Duodenal mucosa (tissue), 2 donors: Measurements from ENCODE around the gene PDAP1.

Experiments used
- H3K27ac ChIP-seq: one replicate; pipeline ENCODE4 v1.7.0; 2013; ENCODE audit warnings: low read depth, low read length
- H3K27me3 ChIP-seq, 2 donors: one replicate each; pipeline ENCODE4 v1.7.0; 2013; ENCODE audit warnings: low read length in 2 of 2, control low read depth in 1 of 2; ENCODE audit not compliant: insufficient read depth in 2 of 2, control insufficient read depth in 1 of 2
- H3K36me3 ChIP-seq, 2 donors: one replicate each; pipeline ENCODE4 v1.7.0; 2013; ENCODE audit warnings: low read length in 2 of 2, control low read depth in 1 of 2; ENCODE audit not compliant: insufficient read depth in 2 of 2, control insufficient read depth in 1 of 2
- H3K4me1 ChIP-seq, 2 donors: one replicate each; pipeline ENCODE4 v1.7.0; 2013; ENCODE audit warnings: low read length in 2 of 2, control low read depth in 1 of 2; ENCODE audit not compliant: insufficient read depth in 2 of 2, control insufficient read depth in 1 of 2
- H3K4me3 ChIP-seq, 2 donors: one replicate each; pipeline ENCODE4 v1.7.0; 2013; ENCODE audit warnings: low read length in 2 of 2, low read depth in 1 of 2
- H3K9ac ChIP-seq, 2 donors: one replicate each; pipeline ENCODE4 v1.7.0; 2013; ENCODE audit warnings: low read length in 2 of 2, low read depth in 1 of 2
- H3K9me3 ChIP-seq, 2 donors: one replicate each; pipeline ENCODE4 v1.7.0; 2013; ENCODE audit warnings: low read length in 2 of 2, control low read depth in 1 of 2; ENCODE audit not compliant: control insufficient read depth in 1 of 2

The PDAP1 gene

DNA sequence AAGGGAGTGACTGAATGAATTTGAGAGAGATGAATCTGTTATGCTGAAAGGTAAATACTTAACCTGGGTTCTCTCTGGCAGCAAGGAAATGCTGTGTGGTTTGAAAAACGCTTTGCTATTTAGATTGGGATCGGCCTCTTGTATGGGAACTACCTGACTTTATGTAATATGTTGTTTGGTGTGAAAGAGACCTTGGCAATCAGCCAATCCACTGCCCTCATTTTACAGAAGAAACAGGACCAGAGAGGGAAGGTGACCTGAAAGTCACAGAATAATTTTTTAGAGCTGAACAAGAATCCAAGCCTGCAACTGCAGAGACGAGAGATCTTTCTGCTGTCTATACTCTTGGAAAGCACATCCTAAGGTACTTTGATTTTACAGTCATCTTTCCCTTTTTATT, 1.4 kb upstream of the PDAP1 start:
- Histone ChIP-seq H3K9ac (peak overlapping the region; percentile 93 to 94), H3K9me3 (no peaks in the 10 kb centered on the region), H3K4me3 (peak overlapping the region; percentile 91 to 96), H3K36me3 (peaks cover 10 to 38% of the 10 kb centered on the region in 2 donors), H3K27ac (no peak overlapping the region), H3K27me3 (no peaks in the 10 kb centered on the region), H3K4me1 (peaks cover 27 to 34% of the 10 kb centered on the region in 2 donors)

DNA sequence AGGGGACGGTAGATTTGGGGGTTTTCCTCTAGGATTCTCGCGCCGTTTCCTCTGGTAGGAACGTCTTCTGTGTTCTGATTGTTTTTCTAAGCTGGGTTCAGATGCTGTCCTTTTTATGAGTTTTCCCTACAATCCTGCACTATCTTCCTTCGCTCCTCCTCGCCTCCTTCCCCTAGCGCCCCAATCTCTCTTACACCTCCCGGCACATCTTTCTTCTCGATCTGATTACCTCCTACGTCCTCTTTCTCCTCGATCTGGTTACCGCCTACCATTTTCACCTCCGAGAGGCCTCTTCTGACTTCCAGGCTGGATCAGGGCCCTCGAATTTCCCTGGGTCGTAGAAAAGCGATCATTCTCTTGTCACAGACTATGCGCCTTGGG, 785 bp upstream of the PDAP1 start:
- H3K4me3 ChIP-seq, result peak overlapping the region; percentile 91 to 96
- H3K36me3 ChIP-seq, result peaks cover 12 to 39% of the 10 kb centered on the region in 2 donors
- H3K4me1 ChIP-seq, result peaks cover 27 to 34% of the 10 kb centered on the region in 2 donors
- peak overlapping the region; percentile 99 for H3K27ac ChIP-seq
- no peaks in the 10 kb centered on the region for H3K9me3 ChIP-seq
- peak overlapping the region; percentile 93 to 94 for H3K9ac ChIP-seq
- no peaks in the 10 kb centered on the region for H3K27me3 ChIP-seq

GRCh38 chr7:99407872-99408378, 472 bp downstream of the PDAP1 start:
- H3K4me3 ChIP-seq, result peak overlapping the region; percentile 91 to 96
- H3K9me3 ChIP-seq, result no peaks in the 10 kb centered on the region
- peaks cover 13 to 39% of the 10 kb centered on the region in 2 donors for H3K36me3 ChIP-seq
- H3K27ac ChIP-seq, result peak overlapping the region; percentile 99
- H3K4me1 ChIP-seq, result peaks cover 27 to 34% of the 10 kb centered on the region in 2 donors
- peak overlapping the region; percentile 93 to 94 for H3K9ac ChIP-seq
- H3K27me3 ChIP-seq, result no peaks in the 10 kb centered on the region

- H3K4me1 ChIP-seq, result peaks cover 27 to 34% of the 10 kb centered on the region in 2 donors
These were observed 1.8 kb downstream of the PDAP1 start for GRCh38 chr7:99406557-99406956.

GRCh38 chr7:99404977-99405320, 3.4 kb downstream of the PDAP1 start:
- no peak overlapping the region for H3K27ac ChIP-seq
- no peaks in the 10 kb centered on the region for H3K27me3 ChIP-seq
- H3K4me1 ChIP-seq, result peaks cover 20 to 26% of the 10 kb centered on the region in 2 donors
- H3K4me3 ChIP-seq, result no peak overlapping the region
- H3K36me3 ChIP-seq, result peaks cover 21 to 44% of the 10 kb centered on the region in 2 donors
- H3K9ac ChIP-seq, result no peak overlapping the region
- H3K9me3 ChIP-seq, result no peaks in the 10 kb centered on the region

More at GRCh38 chr7:99406557-99406956, 1.8 kb downstream of the PDAP1 start:
- Histone ChIP-seq H3K9ac (peak overlapping the region; percentile 38 to 94), H3K4me3 (peak overlapping the region; percentile 28 to 96), H3K36me3 (peaks cover 10 to 41% of the 10 kb centered on the region in 2 donors), H3K27me3 (no peaks in the 10 kb centered on the region), H3K9me3 (no peaks in the 10 kb centered on the region), H3K27ac (no peak overlapping the region)

DNA sequence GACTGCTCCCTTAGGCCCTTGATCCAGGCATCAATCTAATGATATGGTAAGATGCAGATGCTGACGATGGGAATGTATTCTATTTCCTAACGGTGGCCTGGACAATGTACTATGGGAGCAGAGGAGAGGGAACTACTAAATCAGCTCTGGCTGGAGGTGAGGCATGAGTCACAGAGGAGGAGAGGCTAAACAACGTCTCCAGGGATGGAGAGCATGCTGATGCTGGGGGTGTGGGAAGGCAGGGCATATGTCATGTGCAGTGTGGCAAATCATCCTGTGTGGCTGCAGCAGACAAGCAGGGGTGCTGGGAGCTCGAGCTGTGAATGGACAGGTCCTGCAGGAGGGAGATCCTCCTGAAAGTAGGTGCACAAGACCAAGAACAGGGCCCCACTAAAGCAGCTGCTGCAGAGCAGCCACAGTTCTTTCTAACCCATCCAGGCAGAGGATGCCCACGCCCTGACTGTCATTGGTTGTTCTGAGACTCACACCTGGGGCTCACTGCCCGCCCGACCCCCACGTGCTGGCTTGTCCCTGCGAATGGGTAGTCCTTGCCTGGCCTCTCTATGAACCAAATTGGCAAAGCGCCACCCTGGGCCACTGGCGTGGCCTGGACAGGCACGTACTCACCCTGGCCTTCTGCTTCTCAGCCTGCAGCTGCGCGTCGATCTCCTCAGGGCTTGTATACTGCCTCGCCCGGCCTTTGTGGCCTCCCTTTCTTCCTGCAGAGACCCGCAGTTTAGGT, 4.0 kb downstream of the PDAP1 start:
- peaks cover 26 to 49% of the 10 kb centered on the region in 2 donors for H3K36me3 ChIP-seq

DNA sequence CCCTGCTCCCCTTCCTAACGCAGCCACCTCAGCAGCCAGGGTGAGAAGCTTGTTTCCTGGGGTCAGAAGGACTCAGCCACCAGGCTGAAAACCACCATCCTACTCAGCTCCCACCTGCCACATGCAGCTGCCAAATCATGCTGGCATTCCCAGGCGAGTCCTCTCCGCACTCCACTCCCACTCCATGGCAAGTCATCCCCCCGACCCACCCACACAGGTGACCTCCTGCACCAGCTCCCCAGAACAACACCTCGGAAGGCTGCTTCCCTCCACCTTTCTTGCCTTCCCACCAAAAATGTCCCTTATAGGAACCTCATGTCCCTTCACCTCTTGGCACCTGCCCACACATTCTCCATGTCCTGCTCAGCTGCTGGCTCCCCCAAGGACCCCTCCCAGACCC, 4.6 kb downstream of the PDAP1 start:
- Histone ChIP-seq H3K9ac (no peak overlapping the region), H3K27me3 (no peaks in the 10 kb centered on the region), H3K9me3 (no peaks in the 10 kb centered on the region), H3K36me3 (peaks cover 26 to 55% of the 10 kb centered on the region in 2 donors), H3K27ac (no peak overlapping the region), H3K4me3 (no peak overlapping the region), H3K4me1 (peaks cover 16 to 19% of the 10 kb centered on the region in 2 donors)

More for the DNA sequence above, 4.0 kb downstream of the PDAP1 start:
- H3K4me1 ChIP-seq, result peaks cover 16 to 20% of the 10 kb centered on the region in 2 donors
- no peaks in the 10 kb centered on the region for H3K27me3 ChIP-seq
- H3K27ac ChIP-seq, result no peak overlapping the region
- H3K4me3 ChIP-seq, result no peak overlapping the region
- no peaks in the 10 kb centered on the region for H3K9me3 ChIP-seq
- no peak overlapping the region for H3K9ac ChIP-seq

DNA sequence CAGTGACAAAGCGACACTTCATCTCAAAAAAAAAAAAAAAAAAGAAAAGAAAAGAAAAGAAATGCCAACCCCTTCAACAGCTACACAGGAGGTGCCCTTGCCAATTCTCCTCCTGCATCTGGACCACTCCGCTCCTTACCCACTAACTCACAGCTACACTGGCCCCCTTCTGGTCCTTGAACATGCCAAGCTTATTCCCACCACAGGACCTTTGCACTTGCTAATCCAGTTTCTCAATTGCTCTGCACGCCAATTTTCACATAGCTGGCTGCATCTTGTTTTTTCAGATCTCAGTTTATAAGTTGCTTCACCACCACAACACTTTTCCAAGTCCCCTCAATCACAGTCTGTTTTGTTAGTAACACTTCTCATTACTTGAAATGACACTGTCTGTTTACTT, 5.5 kb downstream of the PDAP1 start:
- Histone ChIP-seq H3K36me3 (peaks cover 31 to 64% of the 10 kb centered on the region in 2 donors), H3K4me1 (peaks cover 16 to 18% of the 10 kb centered on the region in 2 donors), H3K27me3 (no peaks in the 10 kb centered on the region), H3K27ac (no peak overlapping the region), H3K9me3 (no peaks in the 10 kb centered on the region), H3K4me3 (no peak overlapping the region), H3K9ac (no peak overlapping the region)

DNA sequence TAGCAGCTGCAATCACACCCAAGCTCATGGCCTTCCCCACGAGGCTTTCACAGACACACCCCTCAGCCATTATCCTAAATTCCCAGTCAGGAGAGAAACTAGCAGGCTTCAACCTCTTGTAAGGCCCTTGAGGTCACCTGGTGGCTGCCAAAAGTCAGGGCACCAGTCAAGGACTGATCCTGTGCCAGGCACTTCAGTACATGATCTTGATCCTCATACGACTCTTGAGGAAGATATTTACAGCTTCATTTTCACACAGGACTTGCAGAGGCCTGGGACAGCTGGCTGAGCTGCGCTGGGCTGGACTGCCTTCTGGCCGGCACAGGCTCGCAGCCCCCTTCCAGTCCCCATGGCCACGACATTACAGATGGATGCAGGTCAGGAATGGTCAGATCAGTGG, 8.8 kb downstream of the PDAP1 start:
- H3K27ac ChIP-seq, result no peak overlapping the region
- H3K27me3 ChIP-seq, result no peaks in the 10 kb centered on the region
- H3K4me3 ChIP-seq, result no peak overlapping the region
- no peaks in the 10 kb centered on the region for H3K4me1 ChIP-seq
- no peaks in the 10 kb centered on the region for H3K9me3 ChIP-seq
- H3K36me3 ChIP-seq, result peaks cover 54 to 92% of the 10 kb centered on the region in 2 donors
- no peak overlapping the region for H3K9ac ChIP-seq

- Histone ChIP-seq H3K36me3 (peaks cover 52 to 91% of the 10 kb centered on the region in 2 donors), H3K27ac (no peak overlapping the region)
These were observed 9.4 kb downstream of the PDAP1 start for GRCh38 chr7:99398891-99399445.

More at GRCh38 chr7:99398891-99399445, 9.4 kb downstream of the PDAP1 start:
- H3K4me1 ChIP-seq, result peaks cover 0 to 1% of the 10 kb centered on the region in 2 donors
- no peak overlapping the region for H3K9ac ChIP-seq
- H3K9me3 ChIP-seq, result no peaks in the 10 kb centered on the region
- H3K4me3 ChIP-seq, result no peak overlapping the region
- no peaks in the 10 kb centered on the region for H3K27me3 ChIP-seq
